Measurements from ENCODE around the gene KLHL30.

The KLHL30 gene

DNA sequence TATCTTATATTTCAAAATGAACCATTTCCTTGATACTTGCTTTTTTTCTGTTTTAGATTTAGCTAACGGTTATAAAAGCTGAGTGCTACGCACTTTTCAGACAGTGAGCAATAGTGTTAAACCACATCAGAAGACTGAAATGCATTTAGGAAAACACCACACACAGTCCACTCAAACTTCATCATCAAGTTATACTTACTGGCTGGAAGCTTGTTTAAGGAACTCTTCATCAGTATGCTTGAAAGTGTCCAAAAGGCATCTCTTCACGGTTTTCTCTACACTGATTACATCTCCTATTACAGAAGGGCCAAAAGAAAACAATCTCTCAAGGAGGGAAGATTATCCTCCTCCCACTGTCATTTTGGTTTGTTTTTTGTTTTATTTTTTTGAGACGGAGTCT lies 45.4 kb downstream of the KLHL30 start:
- no peak for DNase-seq

DNA sequence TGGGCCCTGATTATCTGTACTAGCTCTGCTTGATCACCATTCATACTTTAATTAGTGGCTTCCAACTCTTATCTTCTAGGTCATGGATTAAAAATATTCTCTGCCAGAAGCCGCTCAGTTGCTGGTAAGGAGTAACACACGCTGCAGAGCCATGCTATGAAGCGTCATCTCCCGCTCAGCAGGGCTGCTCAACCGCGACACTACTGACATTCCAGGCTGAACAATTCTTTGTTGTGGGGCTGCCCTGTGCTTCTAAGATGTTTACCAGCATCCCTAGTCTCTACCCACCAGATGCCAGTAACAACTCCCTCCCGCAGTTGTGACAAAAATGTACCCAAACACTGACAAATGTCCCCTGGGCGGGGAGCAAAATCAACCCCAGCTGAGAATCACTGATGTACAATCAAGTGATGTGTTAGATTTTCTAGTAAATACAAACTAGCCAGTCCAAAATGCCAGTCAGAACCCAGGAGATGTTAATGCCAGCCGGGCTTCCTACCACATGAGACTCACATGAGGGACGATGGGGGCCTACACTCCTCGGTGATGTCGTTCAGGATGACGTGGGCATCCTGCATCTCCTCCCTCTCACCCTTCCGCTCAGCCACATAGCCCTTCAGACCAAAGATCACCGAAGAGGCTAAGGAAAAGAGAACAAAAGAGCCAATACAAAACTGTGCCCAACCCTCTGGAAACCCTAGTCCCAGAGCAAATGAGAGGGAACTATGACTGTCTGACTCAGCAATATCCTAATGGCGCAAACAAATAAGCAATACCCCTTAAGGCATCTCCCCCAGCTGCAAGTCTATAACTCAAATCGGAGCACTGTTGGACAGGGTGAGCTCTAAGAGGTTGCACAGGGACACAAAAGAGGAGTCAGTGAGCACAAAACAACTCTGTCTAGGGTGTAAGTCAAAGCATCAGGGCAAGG lies 49.4 kb downstream of the KLHL30 start:
- no peak for DNase-seq

DNA sequence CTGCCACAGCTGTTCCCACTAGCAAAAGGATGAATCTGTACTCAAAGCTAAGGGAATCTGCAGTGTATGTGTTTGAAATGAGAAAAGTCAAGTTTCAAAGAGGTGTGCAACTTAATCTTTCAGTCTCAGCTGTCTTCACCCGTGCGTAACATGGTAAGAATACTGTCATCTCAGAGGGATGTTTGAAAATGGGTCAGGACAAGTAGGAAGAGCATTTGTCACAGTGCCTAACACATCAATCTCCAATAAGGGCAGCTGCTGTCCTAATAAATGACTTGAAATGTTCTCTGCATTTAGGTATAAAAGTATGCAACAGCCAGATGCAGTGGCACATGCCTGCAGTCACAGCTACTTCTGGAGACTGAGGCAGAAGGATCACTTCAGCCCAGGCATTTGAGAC lies 52.0 kb downstream of the KLHL30 start:
- DNase-seq, result no peak

Data from 8988T (cell line).